ENCODE results near the gene PPP2R2C. TPM values are rescaled to one million over a fixed set of nuclear protein-coding genes. Genes with fewer than 3 reads are reported as not detected.

PPP2R2C gene
- polyA plus RNA-seq, 1 donor from 2014 or later = 34.4 TPM

- H3K79me2 ChIP-seq (replicated peaks; ENCODE audit: insufficient read depth, low read length) = no peaks in the 10 kb centered on the region
- TF ChIP-seq EZH2 (IDR thresholded peaks at IDR 0.05; ENCODE audit: borderline replicate concordance, insufficient read depth, low read length, poor library complexity, severe bottlenecking) (no peak), EP300 (conservative IDR thresholded peaks at IDR 0.05; ENCODE audit: poor library complexity, severe bottlenecking) (no peak), POLR2AphosphoS5 (IDR thresholded peaks at IDR 0.05) (no peak), TAF1 (IDR thresholded peaks at IDR 0.05; ENCODE audit: low read depth) (no peak), SMC3 (conservative IDR thresholded peaks at IDR 0.05; ENCODE audit: poor library complexity) (no peak)
- H3K4me3 ChIP-seq (ENCODE audit: low read length) = no peak overlapping the region
- H4K20me1 ChIP-seq (ENCODE audit: insufficient read depth) = no peaks in the 10 kb centered on the region
- no peaks in the 10 kb centered on the region for H3K36me3 ChIP-seq (ENCODE audit: insufficient read depth, low read length)
- no peaks in the 10 kb centered on the region for H3K27me3 ChIP-seq (ENCODE audit: insufficient read depth, low read depth, low read length)
- no peaks in the 10 kb centered on the region for H3K9me2 ChIP-seq (ENCODE audit: insufficient read depth, low read length)
- no peak overlapping the region for H3K9ac ChIP-seq (ENCODE audit: low read length)
- H3K9me3 ChIP-seq (ENCODE audit: low read length) = no peaks in the 10 kb centered on the region
- H2AFZ ChIP-seq (ENCODE audit: low read depth, low read length) = no peak overlapping the region
- H3K4me2 ChIP-seq (ENCODE audit: low read length) = no peak overlapping the region
- H3K27ac ChIP-seq (ENCODE audit: low read length) = no peak overlapping the region
- H3F3A ChIP-seq (ENCODE audit: insufficient read depth, low read length, poor library complexity, severe bottlenecking) = no peaks in the 10 kb centered on the region
These were observed 100.6 kb downstream of the PPP2R2C start for GRCh38 chr4:6371812-6372211.

GRCh38 chr4:6371271-6371670, 101.1 kb downstream of the PPP2R2C start:
- no peaks in the 10 kb centered on the region for H3K79me2 ChIP-seq (replicated peaks; ENCODE audit: insufficient read depth, low read length)
- no peak overlapping the region for H3K27ac ChIP-seq (ENCODE audit: low read length)
- no peak overlapping the region for H2AFZ ChIP-seq (ENCODE audit: low read depth, low read length)
- H3K9ac ChIP-seq (ENCODE audit: low read length) = no peak overlapping the region
- H3F3A ChIP-seq (ENCODE audit: insufficient read depth, low read length, poor library complexity, severe bottlenecking) = no peaks in the 10 kb centered on the region
- no peaks in the 10 kb centered on the region for H3K9me2 ChIP-seq (ENCODE audit: insufficient read depth, low read length)
- H3K4me2 ChIP-seq (ENCODE audit: low read length) = no peak overlapping the region
- TF ChIP-seq SMC3 (conservative IDR thresholded peaks at IDR 0.05; ENCODE audit: poor library complexity) = no peak
- TF ChIP-seq POLR2AphosphoS5 (IDR thresholded peaks at IDR 0.05) = no peak
- no peak for TF ChIP-seq EP300 (conservative IDR thresholded peaks at IDR 0.05; ENCODE audit: poor library complexity, severe bottlenecking)
- TF ChIP-seq MXI1 (conservative IDR thresholded peaks at IDR 0.05; ENCODE audit: poor library complexity, severe bottlenecking) = no peak
- no peak for TF ChIP-seq CTCF (IDR thresholded peaks at IDR 0.05; ENCODE audit: poor library complexity, severe bottlenecking)
- no peak for TF ChIP-seq TAF1 (IDR thresholded peaks at IDR 0.05; ENCODE audit: low read depth)
- no peak for TF ChIP-seq REST (IDR thresholded peaks at IDR 0.05; ENCODE audit: borderline replicate concordance)
- TF ChIP-seq EZH2 (IDR thresholded peaks at IDR 0.05; ENCODE audit: borderline replicate concordance, insufficient read depth, low read length, poor library complexity, severe bottlenecking) = no peak
- TF ChIP-seq RAD21 (conservative IDR thresholded peaks at IDR 0.05) = no peak
- no peaks in the 10 kb centered on the region for H3K9me3 ChIP-seq (ENCODE audit: low read length)
- no peaks in the 10 kb centered on the region for H3K27me3 ChIP-seq (ENCODE audit: insufficient read depth, low read depth, low read length)
- H3K4me3 ChIP-seq (ENCODE audit: low read length) = no peak overlapping the region
- no peaks in the 10 kb centered on the region for H3K36me3 ChIP-seq (ENCODE audit: insufficient read depth, low read length)
- H4K20me1 ChIP-seq (ENCODE audit: insufficient read depth) = no peaks in the 10 kb centered on the region
